HG02981 (cell line): ENCODE measurements around the gene NLRP9.

Experiments used
- ATAC-seq: cut with Tn5 transposase; IDR thresholded peaks from one replicate; pipeline ENCODE4 v1.9.1; 2021; ENCODE audit warnings: mild to moderate bottlenecking, moderate library complexity; ENCODE audit not compliant: unreplicated experiment

The NLRP9 gene

GRCh38 chr19:55689411-55690108 is 48.6 kb downstream of the NLRP9 start:
- no peak for ATAC-seq

GRCh38 chr19:55688422-55689218 is 49.6 kb downstream of the NLRP9 start:
- no peak for ATAC-seq

- no peak for ATAC-seq
Observed at GRCh38 chr19:55687281-55688201, 50.7 kb downstream of the NLRP9 start.

GRCh38 chr19:55686311-55687050 is 51.7 kb downstream of the NLRP9 start:
- ATAC-seq = no peak

- no peak for ATAC-seq
Observed at GRCh38 chr19:55685776-55686175, 52.4 kb downstream of the NLRP9 start.

GRCh38 chr19:55684946-55685681 is 53.1 kb downstream of the NLRP9 start:
- ATAC-seq = no peak

- no peak for ATAC-seq
Observed at GRCh38 chr19:55683449-55684261, 54.5 kb downstream of the NLRP9 start.

GRCh38 chr19:55681131-55682092 is 56.8 kb downstream of the NLRP9 start:
- ATAC-seq = no peak

- no peak for ATAC-seq
Observed at GRCh38 chr19:55680339-55681130, 57.7 kb downstream of the NLRP9 start.

- ATAC-seq = no peak
Observed at GRCh38 chr19:55679343-55680257, 58.6 kb downstream of the NLRP9 start.

- ATAC-seq = peak; percentile 71
Observed at GRCh38 chr19:55678121-55678671, 60.0 kb downstream of the NLRP9 start.

- ATAC-seq = no peak
Observed at GRCh38 chr19:55677572-55678028, 60.6 kb downstream of the NLRP9 start.

- no peak for ATAC-seq
Observed at GRCh38 chr19:55676889-55677505, 61.2 kb downstream of the NLRP9 start.

- no peak for ATAC-seq
Observed at GRCh38 chr19:55676383-55676782, 61.8 kb downstream of the NLRP9 start.

- ATAC-seq = no peak
Observed at GRCh38 chr19:55675661-55676354, 62.4 kb downstream of the NLRP9 start.
